K562 (cell line): ENCODE results near the gene TTC38.

ENCODE experiments used
- DEAF1 ChIP-seq: fragments of 450-650 bp; formaldehyde crosslinking; IDR thresholded peaks from 2 replicates; pipeline ENCODE4 v1.4.0; 2020; ENCODE audit warnings: mild to moderate bottlenecking, moderate library complexity
- MAFF ChIP-seq: IDR thresholded peaks from 2 replicates; pipeline ENCODE4 v1.6.1; 2012; ENCODE audit warnings: low read length, improper control_type of control experiment
- NFIC ChIP-seq: fragments of 450-650 bp; IDR thresholded peaks from 2 replicates; pipeline ENCODE4 v1.6.1; 2017; ENCODE audit warnings: mild to moderate bottlenecking, inconsistent platforms
- TCF7 ChIP-seq: sonication (generic); IDR thresholded peaks from 2 replicates; pipeline ENCODE4 v1.6.1; 2016; ENCODE audit warnings: antibody characterized with exemption, borderline replicate concordance
- ZNF217 ChIP-seq: sonication (generic); formaldehyde crosslinking; IDR thresholded peaks from 2 replicates; pipeline ENCODE4 v1.8.0; 2022; ENCODE audit warnings: mild to moderate bottlenecking, missing genetic modification reagents

- TF ChIP-seq TCF7 (no peak), MAFF (no peak), ZNF217 (no peak), DEAF1 (no peak), NFIC (no peak)
Measured at GRCh38 chr22:46308283-46308988, 40.6 kb downstream of the TTC38 start.
